HCT116 (cell line): ENCODE measurements around the gene NAA11. TPM values are rescaled to one million over a fixed set of nuclear protein-coding genes. Genes with fewer than 3 reads are reported as not detected.

Source experiments
- ATAC-seq: fragments of 200-7000 bp; cut with Tn5 transposase; 2 replicates; pipeline ENCODE4 v1.9.1; 2020; ENCODE audit warnings: mild to moderate bottlenecking, moderate library complexity
- BruUV-seq: library from RNA; stranded (reverse); fragments of 400-500 nt; replicated peaks from 2 replicates; lab custom pipeline; 2021; lab: Mats Ljungman, UMichigan
- CTCF ChIA-PET: fragments of 300-600 bp; sonication (Branson Sonifier 250); formaldehyde crosslinking; loops from one replicate; lab custom pipeline; 2021; ENCODE audit warnings: antibody characterized with exemption; lab: Charles Lee
- POLR2A ChIA-PET: fragments of 300-600, 350-600 bp; sonication (Branson Sonifier 250); formaldehyde crosslinking; loops from one replicate; lab custom pipeline; 2021; ENCODE audit warnings: antibody characterized with exemption; lab: Charles Lee
- RAD21 ChIA-PET, 2 experiments: fragments of 300-600 bp; sonication (Branson Sonifier 250); formaldehyde crosslinking; loops; one replicate each; lab custom pipeline; 2023; ENCODE audit warnings: low total read pairs in 2 of 2; ENCODE audit not compliant: uncharacterized antibody in 2 of 2, unreplicated experiment in 2 of 2, low non-redundant PET in 1 of 2; lab: Charles Lee
- DNase-seq: peaks from one replicate; pipeline ENCODE4 v3.0.0-alpha.2; 2010; ENCODE audit warnings: low read depth, low spot score
- H2AFZ ChIP-seq: fragments of 200-600 bp; shearing (Covaris generic), sonication (generic); 2 replicates; pipeline ENCODE4 v1.6.1; 2017; ENCODE audit warnings: low read depth, mixed run types, mixed read lengths, antibody characterized with exemption, low read length; ENCODE audit not compliant: poor library complexity, severe bottlenecking
- H3K27ac ChIP-seq: 2 replicates; pipeline ENCODE4 v1.5.1; 2012; ENCODE audit warnings: low read depth, low read length
- H3K27me3 ChIP-seq: fragments of 200-600 bp; sonication (generic); 2 replicates; pipeline ENCODE4 v1.6.1; 2016; ENCODE audit warnings: mixed run types, low read length, mixed read lengths; ENCODE audit not compliant: insufficient read depth
- H3K36me3 ChIP-seq, 2 experiments: fragments of 200-500 bp in 1 of 2; fragments of 200-600 bp in 1 of 2; sonication (Bioruptor generic) in 1 of 2; sonication (generic) in 1 of 2; 2 replicates each; pipeline versions ENCODE4 v1.5.1 to v1.6.1; 2014 to 2016; ENCODE audit warnings: low read length in 2 of 2, inconsistent platforms in 1 of 2, mixed read lengths in 1 of 2, mixed run types in 1 of 2; ENCODE audit not compliant: insufficient read depth in 2 of 2, control insufficient read depth in 1 of 2
- H3K4me1 ChIP-seq, 2 experiments: fragments of 200-600 bp in 1 of 2; sonication (generic) in 1 of 2; 2 replicates each; pipeline versions ENCODE4 v1.5.1 to v1.6.1; 2012 to 2017; ENCODE audit warnings: low read length in 2 of 2, inconsistent platforms in 1 of 2, mild to moderate bottlenecking in 1 of 2, mixed read lengths in 1 of 2, mixed run types in 1 of 2, moderate library complexity in 1 of 2; ENCODE audit not compliant: insufficient read depth in 2 of 2, control insufficient read depth in 1 of 2
- H3K4me2 ChIP-seq: fragments of 200-600 bp; sonication (generic); 2 replicates; pipeline ENCODE4 v1.6.1; 2017; ENCODE audit warnings: mixed run types, low read length, mixed read lengths
- H3K4me3 ChIP-seq, 2 experiments: fragments of 200-600 bp in 1 of 2; sonication (generic) in 1 of 2; replicated peaks in 1 of 2; 2 replicates each; pipeline ENCODE4 v1.5.1; 2011 to 2016; ENCODE audit warnings: low read length in 2 of 2, control low read depth in 1 of 2, low read depth in 1 of 2, mild to moderate bottlenecking in 1 of 2, mixed read lengths in 1 of 2, mixed run types in 1 of 2
- H3K79me2 ChIP-seq: fragments of 200-600 bp; sonication (generic); 2 replicates; pipeline ENCODE4 v1.6.1; 2017; ENCODE audit warnings: mild to moderate bottlenecking, mixed run types, low read length, moderate library complexity, mixed read lengths; ENCODE audit not compliant: insufficient read depth
- H3K9ac ChIP-seq: fragments of 200-600 bp; sonication (generic); 2 replicates; pipeline ENCODE4 v1.6.1; 2016; ENCODE audit warnings: low read length, mixed read lengths
- H3K9me2 ChIP-seq: fragments of 200-600 bp; sonication (generic), shearing (Covaris generic); 2 replicates; pipeline ENCODE4 v1.6.1; 2017; ENCODE audit warnings: mixed run types, mild to moderate bottlenecking, moderate library complexity; ENCODE audit not compliant: insufficient read depth
- H3K9me3 ChIP-seq, 2 experiments: fragments of 200-500 bp in 1 of 2; fragments of 200-600 bp in 1 of 2; sonication (Bioruptor generic) in 1 of 2; sonication (generic) in 1 of 2; 2 replicates each; pipeline ENCODE4 v1.6.1; 2014 to 2017; ENCODE audit warnings: low read length in 2 of 2, mixed read lengths in 2 of 2, inconsistent platforms in 1 of 2, low read depth in 1 of 2, mild to moderate bottlenecking in 1 of 2, mixed run types in 1 of 2, moderate library complexity in 1 of 2; ENCODE audit not compliant: control insufficient read depth in 1 of 2, insufficient read depth in 1 of 2
- H4K20me1 ChIP-seq: fragments of 200-600 bp; sonication (generic), shearing (Covaris generic); 2 replicates; pipeline ENCODE4 v1.6.1; 2017; ENCODE audit warnings: mixed run types, mild to moderate bottlenecking, moderate library complexity; ENCODE audit not compliant: insufficient read depth
- ATF3 ChIP-seq: IDR thresholded peaks from 2 replicates; pipeline ENCODE4 v1.6.1; 2012
- CBX3 ChIP-seq: IDR thresholded peaks from 2 replicates; pipeline ENCODE4 v1.6.1; 2012; ENCODE audit warnings: low read depth
- CTCF ChIP-seq, 3 experiments: fragments of 200-600 bp in 1 of 3; sonication (generic) in 1 of 3; IDR thresholded peaks in 2 of 3; conservative IDR thresholded peaks in 1 of 3; 2 replicates each; pipeline ENCODE4 v1.5.1; 2012 to 2017; ENCODE audit warnings: low read depth in 2 of 3, low read length in 2 of 3, antibody characterized with exemption in 1 of 3, borderline replicate concordance in 1 of 3, control low read depth in 1 of 3, mild to moderate bottlenecking in 1 of 3, mixed read lengths in 1 of 3, mixed run types in 1 of 3, moderate library complexity in 1 of 3; ENCODE audit not compliant: insufficient read depth in 1 of 3
- EGR1 ChIP-seq: IDR thresholded peaks from 2 replicates; pipeline ENCODE4 v1.6.1; 2012; ENCODE audit warnings: low read depth
- ELF1 ChIP-seq: IDR thresholded peaks from 2 replicates; pipeline ENCODE4 v1.6.1; 2012; ENCODE audit warnings: low read depth, borderline replicate concordance
- EZH2 ChIP-seq: fragments of 200-600 bp; sonication (generic); IDR thresholded peaks from 2 replicates; pipeline ENCODE4 v1.6.1; 2017; ENCODE audit warnings: antibody characterized with exemption, mixed run types
- EZH2phosphoT487 ChIP-seq: fragments of 200-600 bp; IDR thresholded peaks from 2 replicates; pipeline ENCODE4 v1.6.1; 2018; ENCODE audit warnings: antibody characterized with exemption, borderline replicate concordance
- FOSL1 ChIP-seq: IDR thresholded peaks from 2 replicates; pipeline ENCODE4 v1.6.1; 2012; ENCODE audit warnings: low read depth
- JUND ChIP-seq: IDR thresholded peaks from 2 replicates; pipeline ENCODE4 v1.6.1; 2012
- MAX ChIP-seq: IDR thresholded peaks from 2 replicates; pipeline ENCODE4 v1.6.1; 2012
- RAD21 ChIP-seq: IDR thresholded peaks from 2 replicates; pipeline ENCODE4 v1.6.1; 2012; ENCODE audit warnings: low read depth, mild to moderate bottlenecking
- SIN3A ChIP-seq: IDR thresholded peaks from 2 replicates; pipeline ENCODE4 v1.6.1; 2012; ENCODE audit warnings: low read depth
- SRF ChIP-seq: IDR thresholded peaks from 2 replicates; pipeline ENCODE4 v1.6.1; 2012; ENCODE audit warnings: low read depth
- YY1 ChIP-seq: IDR thresholded peaks from 2 replicates; pipeline ENCODE4 v1.6.1; 2011; ENCODE audit warnings: low read length, low read depth, moderate library complexity, mild to moderate bottlenecking; ENCODE audit not compliant: insufficient replicate concordance; ENCODE audit errors: extremely low read depth
- ZBTB33 ChIP-seq: IDR thresholded peaks from 2 replicates; pipeline ENCODE4 v1.6.1; 2011; ENCODE audit warnings: mild to moderate bottlenecking, low read length, moderate library complexity; ENCODE audit not compliant: insufficient replicate concordance; ENCODE audit errors: extremely low read depth
- ZNF274 ChIP-seq: fragments of 200-500 bp; sonication (Bioruptor generic); IDR thresholded peaks from 2 replicates; pipeline ENCODE4 v1.6.1; 2014; ENCODE audit warnings: mild to moderate bottlenecking, low read depth, low read length, inconsistent platforms
- intact Hi-C: fragments of 100-400 bp; cut with micrococcal nuclease; formaldehyde crosslinking; loops from 2 replicates; pipeline ENCODE4 v1.10.0; 2022
- total RNA-seq: library from RNA; stranded (reverse); gene quantifications from one replicate; pipeline ENCODE4 v1.2.1, GENCODE V29; 2021; ENCODE audit not compliant: unreplicated experiment

Gene NAA11
- total RNA-seq, 1 experiment from 2014 or later: not detected

DNA sequence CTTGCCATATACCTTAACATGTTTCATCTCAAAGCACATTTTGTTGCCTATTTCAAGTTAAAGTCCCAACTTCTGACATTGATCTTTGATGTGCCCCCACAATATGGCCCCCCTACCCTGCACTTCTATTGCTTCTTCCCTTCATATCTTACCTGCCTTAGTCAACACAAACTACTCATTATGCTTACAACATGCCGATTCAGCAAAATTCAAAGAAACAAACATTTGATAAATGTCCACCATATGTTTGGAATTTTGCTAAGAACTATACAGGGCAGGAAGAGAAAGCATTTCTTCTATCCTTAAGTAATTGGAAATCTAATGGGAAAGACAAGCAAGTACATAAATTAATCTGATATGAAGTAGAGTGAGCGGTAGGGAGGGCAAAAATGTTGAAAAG lies 25.6 kb downstream of the NAA11 start:
- H3K27ac ChIP-seq: no peak overlapping the region
- H3K9me2 ChIP-seq: no peaks in the 10 kb centered on the region

More for the DNA sequence above, 25.6 kb downstream of the NAA11 start:
- Histone ChIP-seq H3K4me3 (no peak overlapping the region), H4K20me1 (no peaks in the 10 kb centered on the region), H3K79me2 (no peaks in the 10 kb centered on the region), H3K36me3 (no peaks in the 10 kb centered on the region), H3K9me3 (no peaks in the 10 kb centered on the region)
- ChIA-PET RAD21 (no interaction called here), CTCF (no interaction called here), POLR2A (no interaction called here)
- no peak for DNase-seq
- no TSS peak for BruUV-seq
- TF ChIP-seq ELF1: no peak
- no peak for TF ChIP-seq RAD21
- TF ChIP-seq SRF: no peak
- no peak for TF ChIP-seq CTCF (IDR thresholded peaks at IDR 0.05 in 2 of 3, conservative IDR thresholded peaks at IDR 0.05 in 1 of 3; ENCODE audit: borderline replicate concordance in 1 of 3, insufficient read depth in 1 of 3, low read depth in 2 of 3, low read length in 2 of 3)
- TF ChIP-seq YY1: no peak
- no peak for TF ChIP-seq EZH2phosphoT487
- no peak for TF ChIP-seq JUND
- no peak for TF ChIP-seq EZH2
- TF ChIP-seq CBX3: no peak
- TF ChIP-seq MAX: no peak
- no peak for TF ChIP-seq ZBTB33
- TF ChIP-seq ATF3: no peak
- no peak for TF ChIP-seq SIN3A
- TF ChIP-seq ZNF274: no peak
- no peak for TF ChIP-seq FOSL1
- TF ChIP-seq EGR1: no peak
- TF ChIP-seq, all 23 proteins: peak for 0
- H3K27me3 ChIP-seq: peaks cover 12% of the 10 kb centered on the region; the same call in 1 of the 2 replicates
- H2AFZ ChIP-seq: no peak overlapping the region
- no peaks in the 10 kb centered on the region for H3K4me1 ChIP-seq
- no peak overlapping the region for H3K4me2 ChIP-seq
- ATAC-seq: no peak
- no peak overlapping the region for H3K9ac ChIP-seq
- intact Hi-C loops: no loop called here
